Fibroblast of mammary gland (primary cell): ENCODE data around the gene TF.
"Not testable (repeated sequence)": the region's sequence is repeated elsewhere in the genome, so short reads cannot be mapped to it uniquely, and the experiment has no call there.

ENCODE experiments used
- DNase-seq: peaks from one replicate; pipeline ENCODE4 v3.0.0-alpha.2; 2010; ENCODE audit warnings: low read depth
- H3K4me3 ChIP-seq: 2 replicates; pipeline ENCODE4 v1.5.1; 2011; ENCODE audit warnings: low read depth, mild to moderate bottlenecking, low read length, moderate library complexity; ENCODE audit not compliant: control insufficient read depth
- CTCF ChIP-seq: conservative IDR thresholded peaks from 2 replicates; pipeline ENCODE4 v1.5.1; 2011; ENCODE audit warnings: low read depth, low read length, inconsistent platforms; ENCODE audit not compliant: control insufficient read depth, insufficient read depth

The TF gene

GRCh38 chr3:133775835-133776234 is 29.6 kb downstream of the TF start:
- no peak for TF ChIP-seq CTCF
- DNase-seq, result no peak
- no peak overlapping the region for H3K4me3 ChIP-seq

GRCh38 chr3:133776794-133777438 is 30.7 kb downstream of the TF start:
- no peak overlapping the region for H3K4me3 ChIP-seq
- no peak for DNase-seq
- no peak for TF ChIP-seq CTCF

GRCh38 chr3:133777807-133778568 is 31.8 kb downstream of the TF start:
- H3K4me3 ChIP-seq, result no peak overlapping the region
- no peak for DNase-seq
- no peak for TF ChIP-seq CTCF

- DNase-seq, result no peak
- TF ChIP-seq CTCF, result no peak
- no peak overlapping the region for H3K4me3 ChIP-seq
Measured at GRCh38 chr3:133779626-133780203, 33.5 kb downstream of the TF start.

- not testable (repeated sequence) for DNase-seq, H3K4me3 ChIP-seq
Measured at GRCh38 chr3:133780756-133781155, 34.6 kb downstream of the TF start.

GRCh38 chr3:133781570-133781969 is 35.4 kb downstream of the TF start:
- TF ChIP-seq CTCF, result no peak
- no peak overlapping the region for H3K4me3 ChIP-seq
- DNase-seq, result no peak

- no peak for TF ChIP-seq CTCF
- DNase-seq, result no peak
- no peak overlapping the region for H3K4me3 ChIP-seq
Measured at GRCh38 chr3:133782454-133782853, 36.3 kb downstream of the TF start.
